RWPE1 (cell line): ENCODE measurements around the gene CDK5RAP2.
"Not testable (repeated sequence)": the region's sequence is repeated elsewhere in the genome, so short reads cannot be mapped to it uniquely, and the experiment has no call there.

Experiments
- CTCF ChIA-PET: fragments of 350-600 bp; sonication (Branson Sonifier 250); formaldehyde crosslinking; extraction: SDS; loops from one replicate; lab custom pipeline; 2021; lab: Yijun Ruan, JAX
- POLR2A ChIA-PET: fragments of 400-600 bp; formaldehyde crosslinking; extraction: SDS; loops from one replicate; lab custom pipeline; 2020; ENCODE audit warnings: antibody characterized with exemption; ENCODE audit not compliant: low non-redundant PET; lab: Yijun Ruan, JAX
- DNase-seq: peaks from one replicate; pipeline ENCODE4 v3.0.0; 2012; ENCODE audit warnings: low spot score
- H3K27ac ChIP-seq: fragments of 450-650 bp; 2 replicates; pipeline ENCODE4 v1.5.1; 2017
- TF ChIP-seq, protein P1 (sequence below): fragments of 450-650 bp; conservative IDR thresholded peaks from 2 replicates; pipeline ENCODE4 v1.5.1; 2017; ENCODE audit warnings: low read depth, mild to moderate bottlenecking

The CDK5RAP2 gene

GRCh38 chr9:120464887-120465421, 115.0 kb downstream of the CDK5RAP2 start:
- CTCF ChIA-PET, result interaction anchor here (0.6 to 1.4 kb wide), 2 partner anchors 12 to 127 kb away, joined by 4 to 5 read pairs; no protein-coding TSS in a partner anchor
- POLR2A ChIA-PET, result no interaction called here
- DNase-seq, result no peak
- TF ChIP-seq, protein P1, sequence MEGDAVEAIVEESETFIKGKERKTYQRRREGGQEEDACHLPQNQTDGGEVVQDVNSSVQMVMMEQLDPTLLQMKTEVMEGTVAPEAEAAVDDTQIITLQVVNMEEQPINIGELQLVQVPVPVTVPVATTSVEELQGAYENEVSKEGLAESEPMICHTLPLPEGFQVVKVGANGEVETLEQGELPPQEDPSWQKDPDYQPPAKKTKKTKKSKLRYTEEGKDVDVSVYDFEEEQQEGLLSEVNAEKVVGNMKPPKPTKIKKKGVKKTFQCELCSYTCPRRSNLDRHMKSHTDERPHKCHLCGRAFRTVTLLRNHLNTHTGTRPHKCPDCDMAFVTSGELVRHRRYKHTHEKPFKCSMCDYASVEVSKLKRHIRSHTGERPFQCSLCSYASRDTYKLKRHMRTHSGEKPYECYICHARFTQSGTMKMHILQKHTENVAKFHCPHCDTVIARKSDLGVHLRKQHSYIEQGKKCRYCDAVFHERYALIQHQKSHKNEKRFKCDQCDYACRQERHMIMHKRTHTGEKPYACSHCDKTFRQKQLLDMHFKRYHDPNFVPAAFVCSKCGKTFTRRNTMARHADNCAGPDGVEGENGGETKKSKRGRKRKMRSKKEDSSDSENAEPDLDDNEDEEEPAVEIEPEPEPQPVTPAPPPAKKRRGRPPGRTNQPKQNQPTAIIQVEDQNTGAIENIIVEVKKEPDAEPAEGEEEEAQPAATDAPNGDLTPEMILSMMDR, result no peak
- no peak overlapping the region for H3K27ac ChIP-seq

- DNase-seq, result no peak
- POLR2A ChIA-PET, result no interaction called here
- TF ChIP-seq, protein P1, result no peak
- CTCF ChIA-PET, result interaction anchor here (0.6 to 1.4 kb wide), 2 partner anchors 13 to 127 kb away, joined by 4 to 5 read pairs; no protein-coding TSS in a partner anchor
- H3K27ac ChIP-seq, result no peak overlapping the region
These were observed 115.6 kb downstream of the CDK5RAP2 start for GRCh38 chr9:120464176-120464886.

- ChIA-PET POLR2A (no interaction called here), CTCF (interaction anchor here (1.4 kb wide), 1 partner anchor 13 kb away, joined by 5 read pairs; no protein-coding TSS in a partner anchor)
- no peak overlapping the region for H3K27ac ChIP-seq
- DNase-seq, result no peak
- TF ChIP-seq, protein P1, result no peak
These were observed 116.2 kb downstream of the CDK5RAP2 start for GRCh38 chr9:120463765-120464164.

DNA sequence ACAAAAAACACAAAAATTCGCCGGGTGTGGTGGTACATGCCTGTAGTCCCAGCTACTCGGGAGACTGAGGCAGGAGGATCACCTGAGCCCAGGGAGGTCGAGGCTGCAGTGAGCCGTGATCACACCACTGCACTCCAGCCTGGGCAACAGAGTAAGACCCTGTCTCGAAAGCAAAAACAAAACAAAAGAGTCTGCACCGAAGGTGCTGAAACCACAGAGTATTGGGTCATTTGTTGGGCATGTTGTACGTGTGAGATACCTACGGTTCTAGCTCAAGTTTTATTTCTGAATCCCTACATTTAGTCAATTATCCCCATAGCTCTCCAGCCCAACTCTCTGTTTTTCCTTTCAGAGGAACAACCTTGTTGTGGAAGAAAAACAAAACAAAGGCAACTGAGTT, 118.3 kb downstream of the CDK5RAP2 start:
- CTCF ChIA-PET, result interaction anchor here (1.8 kb wide), 1 partner anchor 16 kb away, joined by 4 read pairs; no protein-coding TSS in a partner anchor
- POLR2A ChIA-PET, H3K27ac ChIP-seq, DNase-seq: not testable (repeated sequence)

GRCh38 chr9:120456218-120456617, 123.7 kb downstream of the CDK5RAP2 start:
- no peak for DNase-seq
- TF ChIP-seq, protein P1, result no peak
- ChIA-PET POLR2A (no interaction called here), CTCF (interaction anchor here (0.8 kb wide), 1 partner anchor 21 kb away, joined by 3 read pairs; no protein-coding TSS in a partner anchor)
- no peak overlapping the region for H3K27ac ChIP-seq

GRCh38 chr9:120454467-120454866, 125.5 kb downstream of the CDK5RAP2 start:
- ChIA-PET CTCF (no interaction called here), POLR2A (no interaction called here)
- DNase-seq, result no peak
- no peak overlapping the region for H3K27ac ChIP-seq
- TF ChIP-seq, protein P1, result no peak

- POLR2A ChIA-PET, result no interaction called here
- CTCF ChIA-PET, result interaction anchor here (0.6 kb wide), 1 partner anchor 13 kb away, joined by 3 read pairs; no protein-coding TSS in a partner anchor
- DNase-seq, result no peak
- no peak overlapping the region for H3K27ac ChIP-seq
- TF ChIP-seq, protein P1, result no peak
These were observed 126.2 kb downstream of the CDK5RAP2 start for GRCh38 chr9:120453792-120454191.
